HG03571 (cell line): ENCODE results near the gene FOSL1.

Source experiments
- ATAC-seq: cut with Tn5 transposase; IDR thresholded peaks from one replicate; pipeline ENCODE4 v1.9.1; 2021; ENCODE audit not compliant: unreplicated experiment

Gene FOSL1

DNA sequence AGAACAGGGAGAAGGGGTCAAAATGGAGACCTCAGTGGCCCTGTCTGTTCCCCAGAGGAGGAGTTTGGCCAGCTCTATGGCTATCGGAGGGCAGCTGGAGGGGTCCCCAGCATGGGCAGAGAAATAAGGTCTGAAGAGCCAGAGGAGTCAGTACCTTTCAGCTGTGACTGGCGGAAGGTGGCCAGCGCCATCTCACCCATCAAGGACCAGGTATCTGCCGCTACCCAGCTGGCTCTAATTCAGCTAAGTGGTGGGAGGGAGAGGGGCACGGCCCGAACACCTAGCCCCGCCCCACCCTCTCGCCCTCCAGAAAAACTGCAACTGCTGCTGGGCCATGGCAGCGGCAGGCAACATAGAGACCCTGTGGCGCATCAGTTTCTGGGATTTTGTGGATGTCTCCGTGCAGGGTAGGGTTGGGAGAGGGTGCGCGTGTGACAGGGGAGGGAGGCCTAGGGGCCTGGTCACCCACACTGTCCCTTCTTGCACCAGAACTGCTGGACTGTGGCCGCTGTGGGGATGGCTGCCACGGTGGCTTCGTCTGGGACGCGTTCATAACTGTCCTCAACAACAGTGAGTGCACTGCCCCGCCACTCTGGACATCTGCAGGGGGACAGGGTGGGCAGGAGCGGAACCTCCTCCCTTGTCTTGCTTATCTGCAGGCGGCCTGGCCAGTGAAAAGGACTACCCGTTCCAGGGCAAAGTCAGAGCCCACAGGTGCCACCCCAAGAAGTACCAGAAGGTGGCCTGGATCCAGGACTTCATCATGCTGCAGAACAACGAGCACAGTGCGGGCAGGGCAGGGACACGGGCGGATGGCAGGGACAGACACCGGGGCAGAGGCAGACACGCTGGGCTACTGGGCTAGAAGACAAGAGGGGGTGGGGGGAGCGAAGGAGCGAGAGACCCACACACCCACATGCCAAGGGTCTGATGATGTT is 17.8 kb downstream of the FOSL1 start:
- ATAC-seq, result no peak

DNA sequence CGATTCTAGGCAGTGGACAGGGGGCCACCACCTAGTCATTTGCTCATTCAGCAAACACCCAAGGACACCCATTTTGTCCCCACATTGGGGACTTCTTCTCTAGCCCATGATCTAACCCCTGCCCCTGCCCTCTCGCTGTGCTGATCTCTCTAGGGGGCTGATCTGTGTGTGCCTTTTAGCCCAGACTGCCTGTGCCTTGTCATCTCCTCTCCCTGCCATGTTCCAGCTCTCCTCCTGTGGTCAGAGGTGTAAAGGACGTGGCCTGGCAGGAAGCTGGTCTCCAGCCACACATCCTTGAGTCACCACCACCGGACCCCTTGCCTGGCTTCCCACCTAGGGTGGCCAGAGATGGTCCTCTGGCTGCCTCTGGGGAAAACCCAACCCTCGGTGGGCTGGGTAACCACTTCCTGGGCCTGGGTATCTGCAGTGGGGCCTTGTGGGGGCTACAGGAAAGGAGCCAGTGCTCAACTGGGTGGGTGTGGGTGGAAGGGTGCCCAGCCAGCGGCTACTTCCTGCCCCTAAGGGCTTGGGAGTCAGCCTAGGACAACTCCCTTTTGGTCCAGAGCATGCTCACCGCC is 19.3 kb downstream of the FOSL1 start:
- no peak for ATAC-seq

DNA sequence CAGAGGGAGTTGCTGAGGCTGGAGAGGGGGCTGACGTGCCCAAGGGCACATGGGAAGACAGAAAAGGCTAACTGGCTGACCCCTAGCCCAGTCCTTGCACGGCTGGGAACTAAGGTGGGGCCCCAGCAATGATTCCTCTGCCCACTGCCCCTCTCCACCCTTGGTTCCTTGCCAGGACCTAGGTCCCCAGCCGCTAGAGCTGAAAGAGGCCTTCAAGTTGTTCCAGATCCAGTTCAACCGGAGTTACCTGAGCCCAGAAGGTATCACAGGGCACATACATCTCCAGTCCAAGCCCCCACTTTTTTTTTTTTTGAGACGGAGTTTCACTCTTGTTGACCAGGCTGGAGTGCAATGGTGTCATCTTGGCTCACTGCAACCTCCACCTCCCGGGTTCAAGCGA is 20.2 kb downstream of the FOSL1 start:
- ATAC-seq, result no peak

DNA sequence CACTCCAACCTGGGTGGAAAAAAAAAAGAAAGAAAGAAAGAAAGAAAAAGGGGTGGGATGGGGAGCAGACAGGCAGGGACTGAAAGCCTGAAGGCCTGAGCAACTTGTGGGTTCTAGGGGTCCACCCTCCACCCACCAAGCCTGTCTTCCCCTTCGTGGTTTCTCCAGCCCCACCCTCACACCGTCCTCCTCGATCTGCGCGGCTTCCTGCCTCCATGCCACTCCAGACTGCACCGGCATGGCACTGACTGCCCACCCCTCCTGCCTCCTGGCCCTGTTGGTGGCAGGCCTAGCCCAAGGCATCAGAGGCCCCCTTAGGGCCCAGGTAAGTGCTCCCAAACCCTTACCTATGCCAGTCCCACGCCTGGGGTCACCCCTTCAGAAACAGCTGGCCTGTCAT is 20.6 kb downstream of the FOSL1 start, which contains the start of gene CTSW:
TSS of gene CTSW (plus strand) at position 221 of the 400 bp plus-strand sequence. CDS start at position 239, 18 bp downstream.
- ATAC-seq, result no peak

DNA sequence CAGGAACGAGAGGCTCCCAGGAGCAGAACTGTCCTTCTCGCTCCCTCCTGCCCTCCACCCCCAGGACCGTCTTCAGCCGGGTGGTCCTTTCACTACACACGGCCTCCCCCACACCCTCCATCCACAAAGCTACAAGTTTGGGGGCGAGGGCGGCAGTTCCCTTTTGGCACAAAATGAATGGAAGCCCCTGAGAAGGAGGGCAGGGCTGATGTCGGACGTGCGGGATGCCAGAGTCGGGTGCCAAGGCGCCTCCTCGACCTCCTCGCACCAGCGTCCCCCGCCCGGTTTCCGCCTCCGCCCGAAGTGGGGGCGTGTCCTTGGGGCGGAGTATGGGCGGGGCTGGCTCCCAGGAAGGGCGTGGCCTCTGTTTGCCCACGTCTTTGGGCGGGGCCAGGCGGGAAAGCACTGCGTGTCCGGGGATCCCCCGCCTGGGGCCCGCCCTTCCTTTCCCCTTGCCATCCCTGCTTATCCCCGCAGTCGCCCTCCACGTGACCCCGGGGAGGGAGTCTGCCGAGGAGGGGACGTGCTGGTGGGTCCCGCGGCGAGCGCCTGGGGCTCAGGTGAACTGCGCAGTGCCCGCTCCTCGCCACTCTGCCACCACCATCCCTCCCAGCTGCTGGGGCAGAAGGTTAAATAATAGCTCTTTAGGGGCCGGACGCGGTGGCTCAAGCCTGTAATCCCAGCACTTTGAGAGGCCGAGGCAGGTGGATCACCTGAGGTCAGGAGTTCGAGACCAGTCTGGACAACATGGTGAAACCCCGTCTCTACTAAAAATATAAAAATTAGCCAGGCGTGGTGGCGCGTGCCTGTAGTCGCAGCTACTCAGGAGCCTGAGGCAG is 26.7 kb downstream of the FOSL1 start:
- peak; percentile 77 for ATAC-seq

DNA sequence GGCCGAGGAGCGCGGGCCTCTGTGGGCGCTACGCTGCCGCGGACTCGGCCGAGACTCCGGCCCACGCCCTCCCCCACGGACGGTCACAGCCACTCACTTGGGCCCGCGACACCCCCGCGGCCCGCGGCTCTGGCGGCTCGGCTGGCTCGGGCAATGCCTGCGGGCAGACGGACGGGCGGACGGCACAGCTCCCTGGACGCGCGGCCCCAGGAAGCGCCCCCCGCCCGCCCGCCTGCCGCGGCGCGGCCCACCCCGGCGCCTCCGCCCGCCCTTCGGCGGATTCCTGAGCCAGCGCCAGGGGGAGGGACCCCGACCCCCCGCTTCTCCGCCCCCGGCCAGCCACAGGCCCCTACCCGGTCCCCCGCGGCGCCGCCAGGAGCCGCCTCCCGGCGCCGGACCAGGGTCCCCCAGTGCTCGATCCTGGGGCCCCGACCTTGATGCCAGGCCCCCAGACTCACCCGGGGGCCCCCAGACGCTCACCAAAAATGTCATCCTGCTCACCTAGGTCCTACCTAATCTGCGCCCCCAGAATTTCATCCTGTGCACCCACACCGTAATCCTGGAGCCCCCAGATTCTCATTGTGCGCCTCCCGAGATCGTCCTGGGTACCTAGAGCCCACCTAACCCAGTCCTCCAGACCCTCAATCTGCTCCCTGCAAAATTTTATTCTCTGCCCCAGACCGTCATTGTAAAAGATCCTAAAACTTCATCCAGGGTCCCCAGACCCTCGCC is 27.4 kb downstream of the FOSL1 start, which contains the start of gene EFEMP2:
TSS of gene EFEMP2 (minus strand) at position 215 of the 732 bp plus-strand sequence. CDS start 446 bp downstream, outside the sequence.
- no peak for ATAC-seq

DNA sequence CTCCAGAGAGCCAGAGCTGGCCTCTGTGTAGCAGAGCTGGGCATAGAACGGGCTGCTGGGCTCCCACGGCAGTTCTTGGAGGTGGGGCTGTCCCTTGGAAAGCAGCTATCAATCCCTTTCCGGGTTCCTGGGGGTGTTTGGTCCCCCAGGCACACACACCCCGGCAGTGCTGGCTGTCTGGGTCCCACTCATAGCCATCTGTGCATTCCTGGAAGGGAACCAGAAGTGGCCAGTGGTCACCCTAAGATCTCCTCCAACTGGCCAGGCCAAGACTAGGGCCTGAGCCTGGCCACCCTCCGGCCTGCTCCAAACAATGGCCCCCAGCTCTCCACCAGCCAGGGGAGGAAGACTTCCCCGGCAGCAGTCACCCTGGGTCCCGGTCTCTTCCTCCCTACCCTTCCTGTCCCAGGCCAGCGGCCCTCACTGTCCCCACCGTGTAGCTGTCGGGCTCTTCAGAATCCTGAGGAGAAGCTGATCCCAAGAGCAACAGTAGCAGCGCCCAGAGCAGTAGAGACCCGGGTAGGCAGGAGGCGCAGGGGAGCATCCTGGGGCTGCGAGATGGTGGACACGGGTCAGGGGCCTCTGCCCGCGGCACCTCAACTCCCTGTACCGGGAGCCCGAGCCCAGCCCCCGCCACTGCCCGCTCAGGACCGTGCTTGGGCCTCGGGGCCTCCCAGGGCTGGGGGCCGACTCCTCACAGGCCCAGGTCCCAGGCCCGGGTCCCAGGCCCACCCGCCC is 28.2 kb downstream of the FOSL1 start:
- ATAC-seq, result no peak

DNA sequence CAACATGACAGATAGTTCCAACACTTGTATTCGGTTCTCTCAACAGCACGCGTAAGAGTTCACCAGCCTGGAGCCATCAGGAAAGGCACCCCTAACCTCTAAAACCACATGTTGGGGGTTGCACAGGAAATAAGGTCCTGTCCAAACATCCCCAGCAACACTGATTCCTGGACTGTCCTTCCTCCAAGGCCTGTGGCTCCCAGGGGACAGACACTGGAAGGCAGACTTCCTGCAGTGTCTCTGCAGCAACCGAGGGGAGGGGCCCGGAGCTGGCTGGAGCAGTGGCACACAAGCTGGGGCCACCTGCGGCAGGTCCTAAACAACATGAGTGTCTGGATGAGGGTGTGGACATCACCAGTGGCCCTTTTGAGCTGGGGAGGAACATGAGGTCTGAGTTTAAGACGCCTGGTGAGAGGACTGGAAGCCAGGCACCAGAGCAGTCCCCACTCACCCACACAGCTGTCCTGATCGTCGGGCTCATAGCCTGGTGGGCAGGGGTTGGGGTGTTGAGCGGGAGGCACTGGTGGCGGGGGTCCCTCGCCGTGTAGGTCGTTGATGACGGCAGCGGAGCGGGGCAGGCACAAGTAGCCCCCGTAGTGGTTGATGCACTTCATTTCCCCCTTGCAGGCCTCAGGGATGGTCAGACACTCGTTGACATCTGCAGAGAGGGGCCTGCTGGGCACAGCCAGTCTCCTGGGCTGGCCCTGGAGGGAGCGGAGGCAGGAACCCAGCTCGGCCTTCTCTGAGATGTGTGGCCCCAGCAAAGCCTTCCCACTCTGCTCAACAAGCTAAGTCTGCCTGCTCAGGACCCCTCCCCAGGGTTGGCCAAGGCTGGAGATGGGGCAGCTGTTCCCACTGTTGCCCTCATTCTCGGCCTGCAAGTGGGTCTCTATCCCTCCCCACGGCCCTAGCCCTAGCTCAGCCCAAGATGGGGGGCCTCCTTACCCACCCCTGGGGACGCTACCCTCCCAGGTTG is 29.2 kb downstream of the FOSL1 start:
- no peak for ATAC-seq

DNA sequence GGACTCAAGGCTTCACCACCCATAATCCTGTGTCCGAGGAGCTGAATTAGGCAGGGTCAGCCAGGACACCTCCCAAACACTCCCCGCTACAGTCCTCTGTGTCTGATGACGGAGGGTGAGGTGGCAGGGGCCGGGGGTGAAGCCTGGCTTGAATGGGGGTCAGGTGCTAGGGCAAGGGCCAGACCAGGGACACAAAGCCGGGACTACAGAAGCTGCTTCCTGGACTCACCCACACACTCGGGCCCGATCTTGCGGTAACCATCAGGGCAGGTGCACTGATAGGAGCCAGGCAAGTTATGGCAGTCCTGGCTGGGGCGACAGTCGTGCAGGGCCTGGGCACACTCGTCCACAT is 29.9 kb downstream of the FOSL1 start:
- ATAC-seq, result no peak

DNA sequence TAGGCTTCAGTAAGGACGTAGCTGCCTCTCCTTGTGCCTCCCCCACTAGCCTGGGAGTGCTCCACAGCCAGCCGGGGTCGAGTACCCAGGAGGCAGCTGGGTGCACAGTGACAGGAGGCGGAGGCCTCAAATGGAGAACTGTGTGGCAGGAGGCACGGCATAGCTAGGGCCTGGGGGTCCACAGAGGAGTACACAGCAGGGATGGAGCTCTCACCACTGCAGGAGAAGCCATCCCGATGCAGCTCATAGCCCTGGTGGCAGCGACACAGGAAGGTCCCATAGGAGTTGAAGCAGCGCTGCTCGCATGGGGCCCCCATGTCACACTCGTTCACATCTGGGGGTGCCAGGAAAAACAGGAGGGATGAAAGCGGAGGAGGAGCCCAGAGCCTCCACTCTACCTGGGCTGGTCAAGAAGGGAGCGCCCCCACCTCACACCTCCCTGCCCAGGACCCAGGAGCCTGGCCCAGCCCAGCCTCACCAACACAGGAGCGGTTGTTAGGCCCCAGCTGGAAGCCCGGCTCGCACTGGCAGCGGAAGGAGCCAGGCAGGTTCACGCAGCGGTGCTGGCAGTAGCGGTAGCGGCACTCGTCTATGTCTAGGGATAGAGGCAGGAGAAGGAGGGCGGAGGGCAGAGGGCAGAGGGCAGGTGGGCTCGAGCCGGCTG is 30.4 kb downstream of the FOSL1 start:
- ATAC-seq, result no peak

DNA sequence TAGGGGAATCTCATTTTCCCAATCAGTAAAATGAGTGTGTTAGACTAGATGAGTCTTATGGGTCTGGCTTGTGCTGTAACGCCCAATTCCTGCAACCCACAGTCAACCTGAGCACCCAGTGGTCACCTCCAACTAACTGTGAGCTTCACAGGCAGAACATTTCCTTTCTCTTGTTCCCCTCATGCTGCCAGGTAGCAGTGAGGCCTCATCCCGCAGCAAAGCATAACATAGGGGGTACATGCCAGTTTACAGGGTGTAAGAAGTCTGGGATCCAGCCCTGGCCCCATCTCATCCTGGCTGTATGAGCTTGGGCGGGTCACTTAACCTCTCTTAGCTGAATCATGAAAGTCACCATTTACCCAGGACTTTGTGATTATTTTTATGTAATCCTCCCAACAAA is 31.3 kb downstream of the FOSL1 start:
- ATAC-seq, result no peak

DNA sequence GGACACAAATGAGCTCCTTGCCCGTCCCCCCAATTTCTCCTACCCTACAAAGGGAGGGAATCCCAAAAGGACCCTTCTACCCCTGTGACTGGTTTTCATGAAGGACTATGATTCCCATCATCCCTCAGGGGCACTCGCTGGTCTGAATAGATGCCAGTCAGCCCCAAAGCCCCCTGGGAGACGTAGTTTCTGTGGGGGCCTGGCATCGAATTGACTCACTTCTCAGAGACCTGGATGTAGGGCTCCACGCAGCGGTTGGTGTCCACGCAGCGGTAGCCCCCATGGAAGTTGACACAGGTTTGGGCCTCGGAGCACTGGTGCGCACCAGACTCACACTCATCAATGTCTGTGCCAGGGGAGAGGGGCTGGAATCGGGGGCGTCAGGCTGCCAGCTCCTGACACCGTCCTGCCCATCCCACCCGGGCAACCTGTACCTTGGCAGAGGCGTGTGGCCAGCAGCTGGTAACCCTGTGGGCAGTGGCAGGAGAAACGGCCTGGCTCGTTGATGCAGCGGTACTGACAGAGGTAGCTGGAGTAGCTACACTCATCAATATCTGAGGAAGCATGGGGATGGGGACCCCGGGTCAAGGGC is 32.0 kb downstream of the FOSL1 start:
- ATAC-seq, result no peak

DNA sequence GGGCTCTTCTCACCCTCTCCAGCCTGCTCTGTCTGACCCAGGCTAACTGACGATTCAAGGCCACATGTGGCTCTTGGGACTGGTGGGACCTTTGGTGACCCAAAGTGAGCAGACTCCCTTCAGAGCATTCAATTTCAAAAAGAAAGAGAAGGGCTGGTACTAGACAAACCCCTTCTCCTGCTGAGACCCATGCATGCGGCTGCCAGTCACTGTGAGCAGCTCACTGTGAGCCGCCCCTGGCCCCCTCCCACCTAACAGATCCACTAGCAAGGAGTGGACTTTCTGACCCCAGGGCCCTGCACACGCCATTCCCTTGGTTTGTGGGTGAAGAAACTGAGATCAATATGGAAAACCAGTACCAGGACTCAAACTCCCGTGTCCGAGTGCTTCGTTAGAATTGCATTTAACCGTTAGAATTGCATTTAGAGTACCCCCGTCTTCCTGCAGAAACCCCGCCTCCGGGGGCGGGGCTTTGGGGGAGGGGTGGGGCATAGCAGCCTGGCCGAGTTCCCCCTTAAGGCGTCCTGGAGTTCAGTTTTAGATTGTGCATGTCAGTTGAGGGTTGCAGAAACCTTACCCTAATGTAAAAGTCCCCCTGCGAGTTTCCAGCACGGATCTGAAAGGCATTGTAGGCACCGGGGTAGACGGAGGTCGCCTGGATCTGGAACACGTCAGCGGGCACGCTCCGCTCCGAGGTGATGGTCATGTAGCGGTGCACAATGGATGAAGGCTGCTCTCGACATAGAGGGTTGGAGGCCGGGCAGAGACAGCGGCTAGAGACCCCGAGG is 32.7 kb downstream of the FOSL1 start:
- no peak for ATAC-seq

DNA sequence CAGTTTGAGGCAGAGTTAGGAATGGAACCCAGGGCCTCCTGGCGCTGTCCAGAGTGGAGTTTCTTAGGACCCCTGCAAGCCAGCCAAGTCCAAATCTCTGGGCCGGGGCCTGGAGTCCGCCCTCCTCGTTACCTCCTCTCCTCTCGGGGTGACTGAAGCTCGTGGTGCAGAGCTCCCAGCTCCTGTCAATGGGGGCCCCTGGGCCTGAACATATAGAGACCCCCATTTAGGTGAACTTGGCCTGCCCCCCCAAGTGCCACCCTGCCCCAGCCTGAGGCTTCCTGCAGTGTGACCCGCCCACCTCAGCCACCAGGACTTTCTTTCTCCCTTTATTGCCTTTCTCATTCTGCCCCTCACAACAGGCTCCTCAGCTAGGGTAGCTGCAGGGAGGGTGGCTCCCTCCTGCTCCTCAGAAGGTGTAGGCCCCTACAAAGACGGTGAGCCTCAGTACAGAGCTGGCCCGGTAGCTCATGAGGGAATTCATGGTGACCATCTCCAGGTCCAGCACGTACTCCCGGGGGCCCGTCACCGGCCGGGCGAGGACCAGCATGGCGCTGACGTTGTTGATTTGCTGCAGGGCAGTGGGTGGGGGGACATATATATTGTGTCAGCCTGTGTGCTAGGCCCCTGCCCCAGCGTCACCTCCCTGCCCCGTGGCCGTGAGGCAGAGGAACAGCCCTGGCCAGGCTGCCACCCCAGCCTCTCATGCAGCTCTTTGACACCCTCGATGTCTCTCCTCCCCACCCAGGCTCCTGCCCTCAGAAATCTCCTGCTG is 33.5 kb downstream of the FOSL1 start:
- no peak for ATAC-seq

DNA sequence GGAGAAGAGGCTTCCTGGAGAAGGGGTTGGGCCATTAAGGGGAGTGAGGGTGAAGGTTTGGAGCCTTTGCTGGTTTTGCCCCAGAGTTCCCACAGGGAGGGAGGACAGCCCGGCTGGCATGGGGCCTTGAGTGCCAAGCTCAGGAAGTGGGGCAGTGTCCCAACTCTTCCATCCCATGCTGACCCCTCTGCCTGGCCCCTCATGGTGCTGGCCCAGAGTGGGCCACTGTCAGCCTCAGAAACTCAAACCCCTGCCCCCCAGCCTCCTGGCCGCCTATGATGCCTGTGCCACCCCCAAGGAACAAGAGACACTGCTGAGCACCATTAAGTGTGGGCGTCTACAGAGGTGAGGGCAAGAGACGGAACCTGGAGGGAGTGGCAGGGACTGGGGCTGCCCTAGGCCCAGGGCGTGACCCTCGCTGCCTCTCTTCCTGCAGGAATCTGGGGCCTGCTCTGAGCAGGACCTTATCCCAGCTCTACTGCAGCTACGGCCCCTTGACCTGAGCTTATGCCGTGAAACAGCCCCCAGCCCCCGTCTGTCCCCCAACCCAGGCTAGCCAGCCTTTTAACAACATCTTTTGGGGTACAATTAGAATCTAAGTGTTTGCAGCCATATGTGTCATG is 34.5 kb downstream of the FOSL1 start:
- no peak for ATAC-seq
